NCI-H748 (cell line): ENCODE results near the gene HAPLN2.
"Not testable (repeated sequence)": the region's sequence is repeated elsewhere in the genome, so short reads cannot be mapped to it uniquely, and the experiment has no call there.

ENCODE experiments used
- DNase-seq: peaks from one replicate; lab custom pipeline; 2025; ENCODE audit not compliant: unreplicated experiment; lab: John Stamatoyannopoulos, UW

HAPLN2 gene

GRCh38 chr1:156591432-156592157, 27.6 kb upstream of the HAPLN2 start, which contains the start of gene NAXE:
NAXE (plus strand) TSS chr1:156591776; CDS start chr1:156591805, 29 bp downstream.
- peak; percentile 81 for DNase-seq

- no peak for DNase-seq
Observed at GRCh38 chr1:156592158-156592909, 26.9 kb upstream of the HAPLN2 start.

- DNase-seq, result peak; percentile 10
Observed at GRCh38 chr1:156592910-156593660, 26.1 kb upstream of the HAPLN2 start.

GRCh38 chr1:156593661-156593989, 25.6 kb upstream of the HAPLN2 start:
- DNase-seq, result no peak

- DNase-seq, result no peak
Observed at GRCh38 chr1:156594190-156594589, 25.0 kb upstream of the HAPLN2 start.

- no peak for DNase-seq
Observed at GRCh38 chr1:156595016-156595415, 24.2 kb upstream of the HAPLN2 start.

GRCh38 chr1:156596426-156596825, 22.8 kb upstream of the HAPLN2 start:
- no peak for DNase-seq

- no peak for DNase-seq
Observed at GRCh38 chr1:156598125-156598524, 21.1 kb upstream of the HAPLN2 start.

- no peak for DNase-seq
Observed at GRCh38 chr1:156598731-156599432, 20.3 kb upstream of the HAPLN2 start.

- DNase-seq, result no peak
Observed at GRCh38 chr1:156599811-156600210, 19.4 kb upstream of the HAPLN2 start.

GRCh38 chr1:156600733-156601121, 18.5 kb upstream of the HAPLN2 start:
- no peak for DNase-seq

GRCh38 chr1:156601122-156601830, 17.9 kb upstream of the HAPLN2 start, which contains the start of gene GPATCH4:
GPATCH4 (minus strand) TSS chr1:156601479.
- DNase-seq, result peak; percentile 83

- peak; percentile 36 for DNase-seq
Observed at GRCh38 chr1:156601892-156602291, 17.3 kb upstream of the HAPLN2 start.

GRCh38 chr1:156602557-156602993, 16.6 kb upstream of the HAPLN2 start:
- DNase-seq, result peak; percentile 40

- DNase-seq, result not testable (repeated sequence)
Observed at GRCh38 chr1:156607344-156607743, 11.9 kb upstream of the HAPLN2 start.

GRCh38 chr1:156608036-156608674, 11.1 kb upstream of the HAPLN2 start:
- peak; percentile 82 for DNase-seq

- peak; percentile 70 for DNase-seq
Observed at GRCh38 chr1:156608981-156609380, 10.2 kb upstream of the HAPLN2 start.

- DNase-seq, result not testable (repeated sequence)
Observed at GRCh38 chr1:156610072-156610471, 9.1 kb upstream of the HAPLN2 start.

GRCh38 chr1:156612666-156613065, 6.5 kb upstream of the HAPLN2 start:
- no peak for DNase-seq

- no peak for DNase-seq
Observed at GRCh38 chr1:156615946-156616345, 3.3 kb upstream of the HAPLN2 start.
